GM19043 (cell line): ENCODE results near the gene SMIM8.
"Not testable (repeated sequence)": the region's sequence is repeated elsewhere in the genome, so short reads cannot be mapped to it uniquely, and the experiment has no call there.

ENCODE experiments used
- ATAC-seq: cut with Tn5 transposase; IDR thresholded peaks from one replicate; pipeline ENCODE4 v1.9.1; 2021; ENCODE audit warnings: low read depth; ENCODE audit not compliant: unreplicated experiment

SMIM8 gene, protein sequence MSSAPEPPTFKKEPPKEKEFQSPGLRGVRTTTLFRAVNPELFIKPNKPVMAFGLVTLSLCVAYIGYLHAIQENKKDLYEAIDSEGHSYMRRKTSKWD

DNA sequence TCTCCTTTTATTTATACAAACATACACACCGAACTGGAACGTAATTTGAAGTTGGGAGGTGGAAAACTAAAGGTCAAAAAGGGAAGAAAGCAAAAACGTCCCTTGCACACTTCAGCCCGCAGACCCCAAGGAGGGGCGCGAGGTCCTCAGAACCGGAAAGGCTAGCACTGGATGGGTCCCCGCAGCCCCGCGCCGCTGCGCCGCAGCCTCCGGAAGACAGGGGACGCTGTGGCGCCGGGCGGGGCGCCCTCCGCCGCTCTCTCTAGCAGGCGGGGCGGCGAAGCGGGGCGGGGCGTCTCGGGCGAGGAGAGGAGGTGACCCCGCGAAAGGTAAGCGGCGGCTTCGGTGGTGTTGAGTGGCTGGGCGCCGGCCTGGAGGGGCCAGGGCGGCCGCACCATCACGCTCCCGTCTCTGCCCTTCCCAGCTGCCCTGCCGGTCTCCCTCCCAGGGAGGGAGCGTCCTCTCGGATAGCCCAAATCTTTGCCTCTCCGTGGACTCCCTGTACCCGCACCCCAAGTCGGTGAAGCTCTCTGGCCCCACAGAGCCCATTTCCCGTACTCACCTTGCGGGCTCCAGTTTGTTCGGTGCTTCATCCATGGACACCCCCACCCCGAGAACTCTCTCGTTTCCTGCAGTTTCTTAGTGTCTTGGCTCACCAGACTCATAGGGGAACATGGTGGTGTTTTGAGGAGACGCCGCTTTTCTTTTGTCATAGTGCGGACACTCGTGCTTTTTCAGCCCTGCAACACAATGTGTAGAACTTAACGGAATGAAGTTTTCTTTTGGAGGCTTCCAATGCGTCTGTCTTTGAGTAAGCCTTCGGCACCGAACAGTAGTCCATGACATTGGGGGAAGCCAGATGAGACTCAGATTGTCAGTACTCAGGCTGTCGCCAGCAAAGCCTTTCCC lies at the start of gene SMIM8:
Gene SMIM8, plus strand, starts transcription at position 285 of the 909 bp plus-strand sequence. CDS start 14,444 bp downstream, outside the sequence.
- peak; percentile 99 for ATAC-seq

DNA sequence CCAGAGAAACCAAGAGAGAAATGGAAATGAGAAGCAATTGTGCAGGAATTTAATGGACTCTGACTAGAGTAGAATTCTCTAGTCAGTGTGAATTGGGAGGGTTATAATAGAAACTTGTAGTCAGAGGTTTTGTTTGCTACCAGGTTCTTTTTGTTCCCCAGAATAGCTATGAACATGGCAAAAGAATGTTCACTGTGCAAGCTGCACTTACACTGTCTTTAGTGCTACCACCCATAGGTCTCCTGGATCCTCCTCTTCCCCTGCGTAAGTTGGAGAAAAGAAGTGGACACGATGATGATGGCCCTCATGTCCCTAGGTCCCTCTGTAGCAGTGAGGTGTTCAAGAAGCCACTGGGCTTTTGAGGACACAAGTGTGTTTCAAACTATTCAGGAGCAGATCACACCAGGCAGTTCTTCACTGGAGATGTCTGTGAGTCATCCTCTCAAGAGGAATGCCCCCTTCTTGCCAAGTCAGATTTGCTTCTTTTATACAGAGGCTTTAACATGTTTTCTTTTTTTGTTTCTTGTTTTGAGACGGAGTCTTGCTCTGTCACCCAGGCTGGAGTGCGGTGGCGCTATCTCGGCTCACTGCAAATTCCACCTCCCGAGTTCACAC lies 47.6 kb upstream of the SMIM8 start:
- no peak for ATAC-seq

DNA sequence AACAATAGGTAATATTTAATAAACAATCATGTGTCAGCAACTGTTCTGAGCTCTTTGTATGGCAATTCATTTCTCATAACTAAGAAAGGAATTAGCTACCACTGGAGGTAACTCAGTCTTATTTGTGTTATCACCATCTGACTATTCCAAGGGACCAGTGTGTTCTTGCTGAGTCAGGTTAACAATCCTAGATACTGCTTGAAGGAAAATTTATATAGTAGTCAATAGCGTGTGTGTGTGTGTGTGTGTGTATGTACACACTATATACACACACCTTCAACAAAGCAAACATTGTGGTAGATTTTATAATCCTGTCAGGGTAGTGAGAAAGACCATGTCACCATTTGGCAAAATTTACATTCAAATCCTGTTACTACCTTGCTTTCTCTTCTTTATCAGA lies 45.8 kb upstream of the SMIM8 start:
- ATAC-seq = no peak

DNA sequence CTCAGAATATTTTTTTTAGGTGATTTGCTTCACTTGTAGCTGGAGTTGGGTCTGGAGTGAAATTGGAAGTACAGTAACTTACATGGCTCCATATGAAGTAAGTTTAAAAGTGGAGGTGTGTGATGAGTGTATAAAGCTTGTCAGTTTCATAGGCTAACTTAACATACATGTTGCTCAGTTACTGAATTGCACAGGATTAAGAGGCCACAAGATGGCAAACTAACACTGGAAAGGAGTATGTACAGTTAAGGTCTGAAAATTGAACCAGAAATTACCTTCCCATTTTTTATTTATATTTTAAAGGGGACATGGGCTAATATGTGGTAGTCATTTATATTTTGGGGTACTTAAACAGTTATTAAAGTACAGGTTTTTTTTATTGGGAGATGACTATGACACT lies 45.3 kb upstream of the SMIM8 start:
- ATAC-seq = no peak

DNA sequence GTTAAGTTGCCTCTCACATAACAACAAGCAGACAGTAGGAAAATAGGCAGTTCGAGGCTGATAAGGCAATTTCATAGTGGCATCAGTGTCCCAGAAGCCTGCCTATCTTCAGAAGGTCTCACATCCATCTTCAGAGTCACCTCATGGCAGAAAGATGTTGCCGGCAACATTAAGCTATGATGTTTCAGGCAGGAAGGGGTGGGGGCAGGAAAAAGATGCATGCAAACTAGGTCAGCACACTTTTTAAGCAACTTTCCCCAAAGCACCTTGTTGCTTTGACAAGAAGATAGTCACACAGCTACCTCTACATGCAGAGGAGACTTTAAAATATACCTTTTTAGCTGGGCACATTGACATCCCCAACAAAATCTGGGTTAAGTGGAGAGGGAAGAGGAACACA lies 43.2 kb upstream of the SMIM8 start:
- ATAC-seq = no peak

DNA sequence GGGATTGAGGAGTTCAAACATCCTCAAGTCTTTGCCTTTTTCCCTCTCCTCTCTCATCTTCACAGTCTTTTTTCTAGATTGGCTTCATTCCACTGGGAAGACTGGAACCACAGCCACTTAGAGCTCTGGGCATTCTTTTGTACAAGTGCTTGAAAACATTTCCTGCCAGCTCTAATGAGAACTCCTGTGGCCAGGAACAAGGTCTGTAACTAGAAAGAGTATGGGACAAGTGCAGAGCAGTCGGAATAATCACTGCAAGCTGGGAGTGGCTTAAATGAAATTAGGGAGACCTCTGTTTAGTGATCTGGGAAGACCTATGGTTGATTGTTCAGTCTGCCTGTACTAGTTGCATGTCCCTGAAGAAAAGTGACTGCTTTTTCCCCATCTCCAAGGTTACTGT lies 41.0 kb upstream of the SMIM8 start:
- ATAC-seq = no peak

DNA sequence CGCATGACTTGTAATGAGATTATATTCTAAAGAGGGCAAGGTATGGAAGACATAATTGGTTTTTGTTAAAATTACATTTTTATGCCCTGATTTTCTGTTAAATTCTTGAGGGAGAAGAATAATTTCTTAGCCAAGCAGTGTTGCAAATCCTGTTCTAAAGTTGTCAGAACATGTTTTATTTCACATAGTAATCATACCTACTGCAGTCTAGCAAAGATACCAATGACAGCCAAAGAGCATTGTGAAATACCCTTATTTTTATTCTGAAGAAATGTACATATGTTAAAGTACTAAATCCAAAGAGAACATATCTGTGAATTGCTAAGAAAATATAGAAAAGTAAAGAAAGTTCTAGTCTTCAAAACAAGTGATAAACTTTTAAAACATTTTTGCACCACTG lies 39.6 kb upstream of the SMIM8 start:
- ATAC-seq = no peak

DNA sequence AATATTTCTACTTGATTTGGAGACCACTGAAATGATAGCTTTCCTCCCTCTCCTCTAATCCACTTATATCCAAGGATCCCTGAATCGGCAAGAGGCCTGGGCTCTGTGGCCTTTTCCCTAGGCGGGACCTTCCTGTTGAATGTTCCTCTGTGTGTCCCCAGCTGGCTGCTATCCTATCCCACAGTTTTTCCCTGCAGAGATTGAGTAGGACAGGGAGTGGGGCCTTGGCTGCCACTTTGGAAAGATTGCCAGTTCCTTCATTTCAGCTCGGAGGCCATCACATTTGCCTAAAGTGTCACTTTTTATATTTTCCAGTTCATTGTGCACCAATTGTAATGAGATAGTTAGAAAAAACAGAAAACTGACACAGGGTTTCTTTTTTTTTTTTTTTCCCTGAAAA lies 38.9 kb upstream of the SMIM8 start:
- no peak for ATAC-seq

DNA sequence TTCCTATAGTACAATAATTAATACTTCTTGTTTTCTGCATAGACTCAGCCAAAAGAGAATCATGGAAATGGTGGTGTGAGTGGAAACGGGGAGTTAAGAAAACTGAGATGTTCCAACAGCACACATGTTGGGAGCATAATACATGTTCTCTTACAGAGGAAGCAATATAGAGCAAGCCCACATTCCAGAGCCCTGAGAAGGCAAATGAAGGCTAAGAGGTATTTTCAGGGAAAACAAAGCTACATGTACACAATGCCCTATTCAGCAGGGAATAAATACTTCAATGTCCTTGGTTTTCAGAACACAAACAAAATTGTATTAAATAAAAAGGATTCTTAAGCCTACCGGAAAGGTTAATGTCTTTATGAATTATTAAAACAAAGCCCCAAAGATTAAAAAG lies 35.1 kb upstream of the SMIM8 start:
- no peak for ATAC-seq

DNA sequence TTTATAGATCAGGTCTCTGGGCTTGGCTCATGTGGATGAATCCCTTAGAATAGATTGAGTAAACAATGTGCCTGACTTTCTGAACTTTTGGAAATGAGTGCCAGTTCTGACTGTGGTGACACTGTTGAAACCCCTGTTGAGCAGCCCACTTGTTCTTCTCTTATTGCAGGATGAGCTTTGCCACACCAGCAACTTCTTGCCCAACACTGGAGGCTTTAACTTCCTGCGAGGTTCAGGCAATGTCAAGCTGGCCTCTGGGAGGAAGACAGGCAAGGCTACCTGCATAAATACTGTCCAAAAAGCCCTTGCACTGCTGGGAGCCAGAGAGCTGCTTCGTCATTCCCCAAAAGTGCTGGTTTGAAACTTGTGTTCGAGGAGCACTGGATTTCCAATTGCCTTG lies 32.8 kb upstream of the SMIM8 start:
- ATAC-seq = no peak

DNA sequence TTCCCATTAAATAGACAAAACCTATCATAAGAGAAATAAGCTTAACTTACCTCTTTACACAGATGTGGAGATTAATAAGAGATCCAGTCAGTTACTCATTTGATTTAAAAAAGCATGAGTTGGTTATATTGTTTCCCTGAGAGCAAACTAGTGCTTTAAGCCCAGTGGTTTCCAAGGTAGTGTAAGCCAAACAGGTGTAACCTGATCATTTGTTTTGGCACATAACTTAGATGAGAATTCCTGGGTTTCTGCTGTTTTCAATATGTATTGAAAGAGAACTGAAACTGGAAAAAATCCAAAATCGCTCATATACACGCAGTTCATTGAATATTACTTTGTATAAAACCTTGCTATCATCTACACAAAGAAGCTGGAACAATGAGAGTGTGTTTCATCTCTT lies 30.5 kb upstream of the SMIM8 start:
- no peak for ATAC-seq

DNA sequence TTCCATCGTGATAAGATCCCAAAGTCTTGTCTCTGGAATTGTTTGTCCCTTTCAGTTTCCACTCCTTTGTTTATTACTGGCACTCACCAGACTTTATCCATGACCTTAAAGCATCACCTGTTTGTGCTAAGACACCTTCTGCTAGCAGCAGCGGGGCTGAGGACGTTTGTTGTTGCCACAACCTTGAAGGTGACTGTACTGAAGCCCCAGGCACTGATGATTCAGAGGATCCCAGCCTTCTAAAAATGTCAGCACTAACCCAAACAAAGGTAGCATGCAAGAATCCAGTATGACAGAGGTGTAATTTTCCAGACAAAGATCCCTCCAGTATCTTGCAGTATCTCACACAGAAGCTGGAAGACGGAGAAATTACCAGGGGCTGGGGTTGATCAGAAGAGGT lies 28.9 kb upstream of the SMIM8 start:
- ATAC-seq = no peak

DNA sequence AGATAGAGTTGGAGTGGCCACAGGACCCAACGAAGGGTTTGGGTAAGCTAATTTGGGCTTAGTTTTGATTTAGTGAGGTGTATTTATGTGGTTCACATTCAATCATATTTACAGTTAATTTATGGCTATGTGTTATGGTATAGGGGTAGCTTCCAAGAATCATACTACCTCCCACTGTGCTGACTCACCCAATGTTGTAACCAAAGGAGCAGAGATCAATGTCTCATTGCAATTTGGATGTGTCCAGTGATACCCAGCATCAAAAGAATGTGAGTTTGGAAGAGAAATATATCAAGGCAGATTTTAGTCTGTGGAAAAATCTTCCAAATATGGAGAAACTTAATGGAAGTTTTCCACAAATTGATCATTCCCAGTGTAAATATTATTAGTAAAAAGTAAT lies 25.3 kb upstream of the SMIM8 start:
- no peak for ATAC-seq

DNA sequence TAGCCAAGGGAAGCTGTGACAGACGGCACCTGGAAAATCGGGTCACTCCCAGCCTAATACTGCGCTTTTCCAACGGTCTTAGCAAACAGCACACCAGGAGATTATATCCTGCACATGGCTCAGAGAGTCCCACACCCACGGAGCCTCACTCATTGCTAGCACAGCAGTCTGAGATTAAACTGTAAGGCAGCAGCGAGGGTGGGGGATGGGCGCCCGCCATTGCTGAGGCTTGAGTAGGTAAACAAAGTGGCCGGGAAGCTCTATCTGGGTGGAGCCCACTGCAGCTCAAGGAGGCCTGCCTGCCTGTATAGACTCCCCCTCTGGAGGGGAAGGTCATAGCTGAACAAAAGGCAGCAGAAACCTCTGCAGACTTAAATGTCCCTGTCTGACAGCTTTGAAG lies 21.1 kb upstream of the SMIM8 start:
- ATAC-seq = not testable (repeated sequence)

DNA sequence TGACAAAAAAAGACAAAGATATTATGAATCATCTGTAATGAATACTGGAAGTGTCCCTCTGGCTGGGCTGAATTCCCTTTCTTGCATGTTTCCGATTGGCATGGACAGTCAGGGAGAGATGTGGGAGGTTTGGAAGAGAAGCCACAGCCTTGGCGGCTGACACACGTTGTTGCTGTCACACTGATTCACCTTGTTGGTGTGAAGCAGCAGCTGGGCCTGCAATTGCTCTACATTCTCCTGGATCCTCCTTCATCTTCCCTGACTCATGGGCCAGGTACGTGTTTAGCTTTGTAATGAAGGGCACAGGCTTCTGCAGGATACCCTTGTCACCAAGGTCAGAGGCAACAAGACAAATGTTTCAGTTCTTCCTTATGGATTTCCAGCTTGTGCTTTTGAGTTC lies 13.4 kb upstream of the SMIM8 start:
- no peak for ATAC-seq

DNA sequence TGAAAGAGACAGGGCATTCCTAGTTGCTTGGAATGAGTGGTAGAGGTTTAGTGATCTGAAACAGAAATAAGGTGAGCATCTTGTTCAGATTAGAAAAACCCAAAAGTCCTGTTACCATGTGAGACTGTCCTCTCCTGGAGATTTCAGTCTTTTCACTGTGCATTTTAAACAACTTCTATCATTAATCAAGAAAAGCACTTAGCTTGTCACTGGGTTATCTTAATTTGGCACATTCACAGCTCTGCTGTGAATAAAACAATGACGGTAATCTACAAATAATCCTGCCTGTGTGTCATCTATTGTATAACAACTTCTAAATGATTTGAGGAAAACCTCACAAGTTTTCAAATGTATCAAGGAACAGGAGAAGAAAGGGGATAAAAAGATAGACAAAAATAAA lies 9.5 kb upstream of the SMIM8 start:
- no peak for ATAC-seq

DNA sequence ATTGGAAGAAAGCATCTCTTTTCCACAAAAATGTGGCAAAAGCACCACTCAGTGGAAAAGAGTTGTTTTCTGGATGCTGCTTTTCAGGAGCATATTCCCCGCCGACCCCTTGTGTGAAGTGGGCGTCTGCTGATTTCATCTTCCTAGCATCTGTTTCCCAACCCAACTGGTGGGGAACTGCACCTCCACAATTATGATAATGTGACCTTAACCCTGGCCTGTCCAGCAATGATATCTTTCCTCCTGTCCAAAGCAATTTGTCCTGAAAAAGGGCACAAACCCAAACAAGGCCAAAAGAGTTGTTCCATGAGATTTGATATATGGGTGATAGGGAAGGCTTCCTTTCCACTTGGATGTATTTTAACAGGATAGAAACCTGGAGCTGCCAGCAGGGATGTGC lies 7.3 kb upstream of the SMIM8 start:
- ATAC-seq = no peak

DNA sequence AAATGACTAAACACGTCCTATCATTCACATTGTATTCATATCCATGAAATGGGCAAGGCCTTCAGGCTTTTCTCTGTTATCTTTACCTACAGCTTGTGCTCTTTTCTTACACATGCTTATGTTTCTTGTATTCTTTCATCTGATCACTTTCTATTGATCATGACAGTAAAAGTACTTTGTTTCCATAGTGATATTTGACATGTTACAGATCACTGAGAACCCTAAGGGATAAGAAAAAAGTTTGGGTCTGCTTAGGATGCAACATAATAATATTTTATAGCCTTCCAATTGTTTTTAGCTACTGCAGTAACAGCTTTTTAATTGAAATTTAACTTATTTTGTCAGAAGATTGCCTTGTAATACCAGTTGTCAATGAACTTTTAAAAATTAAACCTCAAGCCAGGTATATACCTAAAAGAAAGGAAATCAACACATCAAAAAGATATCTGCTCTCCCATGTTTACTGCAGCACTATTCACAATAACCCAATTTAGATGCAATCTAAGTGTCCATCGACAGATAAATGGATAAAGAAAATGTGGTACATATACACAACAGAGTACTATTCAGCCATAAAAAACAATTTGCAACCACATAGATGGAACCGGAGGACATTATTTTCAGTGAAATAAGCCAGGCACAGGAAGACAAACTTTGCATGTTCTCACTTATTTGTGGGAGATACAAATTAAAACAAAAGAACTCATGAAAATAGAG lies 3.0 kb upstream of the SMIM8 start:
- ATAC-seq = no peak

DNA sequence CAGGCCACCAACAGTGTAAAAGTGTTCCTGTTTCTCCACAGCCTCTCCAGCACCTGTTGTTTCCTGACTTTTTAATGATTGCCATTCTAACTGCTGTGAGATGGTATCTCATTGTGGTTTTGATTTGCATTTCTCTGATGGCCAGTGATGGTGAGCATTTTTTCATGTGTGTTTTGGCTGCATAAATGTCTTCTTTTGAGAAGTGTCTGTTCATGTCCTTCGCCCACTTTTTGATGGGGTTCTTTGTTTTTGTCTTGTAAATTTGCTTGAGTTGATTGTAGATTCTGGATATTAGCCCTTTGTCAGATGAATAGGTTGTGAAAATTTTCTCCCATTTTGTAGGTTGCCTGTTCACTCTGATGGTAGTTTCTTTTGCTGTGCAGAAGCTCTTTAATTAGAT lies 1.5 kb downstream of the SMIM8 start:
- ATAC-seq = not testable (repeated sequence)

DNA sequence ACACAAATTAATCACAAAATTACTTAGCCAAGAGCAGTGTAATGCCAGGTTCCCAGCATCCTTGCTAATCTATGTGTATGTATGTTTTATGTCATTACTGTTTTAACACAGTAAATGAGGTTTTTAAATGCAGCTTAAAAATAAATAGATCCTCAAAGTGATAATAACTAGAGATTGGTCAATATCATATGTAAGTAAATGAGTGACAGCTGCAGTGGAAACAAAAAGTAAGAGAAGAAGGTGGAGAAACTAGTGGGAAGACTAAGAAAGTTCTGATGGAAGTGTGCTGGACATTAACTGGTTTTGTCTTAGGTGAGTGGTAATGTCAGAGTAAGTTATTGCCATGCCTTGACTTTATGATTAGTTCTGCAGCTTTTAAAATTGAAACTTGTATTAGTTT lies 8.6 kb downstream of the SMIM8 start:
- no peak for ATAC-seq

DNA sequence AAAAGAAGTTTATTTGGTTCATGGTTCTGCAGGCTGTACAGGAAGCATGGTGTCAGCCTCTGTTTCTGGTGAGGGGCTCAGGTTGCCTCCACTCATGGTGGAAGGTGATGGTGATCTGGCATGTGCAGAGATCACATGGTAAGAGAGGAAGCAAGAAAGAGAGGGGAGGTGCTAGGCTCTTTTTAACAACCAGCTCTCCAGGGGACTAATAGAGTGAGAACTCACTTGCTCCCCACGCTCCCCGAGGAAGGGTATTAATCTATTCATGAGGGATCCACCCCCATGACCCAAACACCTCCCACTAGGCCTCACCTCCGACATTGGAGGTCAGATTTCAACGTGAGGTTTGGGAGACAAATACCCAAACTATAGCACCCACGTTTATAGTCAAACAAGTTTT lies 10.6 kb downstream of the SMIM8 start:
- ATAC-seq = no peak
